GM18517 (cell line): Measurements from ENCODE around the gene CABLES2.

Source experiments
- ATAC-seq: cut with Tn5 transposase; IDR thresholded peaks from one replicate; pipeline ENCODE4 v1.9.1; 2021; ENCODE audit warnings: mild to moderate bottlenecking, moderate library complexity; ENCODE audit not compliant: unreplicated experiment

The CABLES2 gene

GRCh38 chr20:62418709-62419487, 11.8 kb upstream of the CABLES2 start:
- no peak for ATAC-seq

GRCh38 chr20:62417981-62418708, 11.1 kb upstream of the CABLES2 start:
- ATAC-seq: no peak

GRCh38 chr20:62416651-62417637, 9.9 kb upstream of the CABLES2 start:
- no peak for ATAC-seq

- ATAC-seq: no peak
These were observed 8.4 kb upstream of the CABLES2 start for GRCh38 chr20:62415354-62416111.

- ATAC-seq: no peak
These were observed 6.9 kb upstream of the CABLES2 start for GRCh38 chr20:62413896-62414481.

- no peak for ATAC-seq
These were observed 6.0 kb upstream of the CABLES2 start for GRCh38 chr20:62413025-62413570.

GRCh38 chr20:62412194-62413024, 5.3 kb upstream of the CABLES2 start:
- no peak for ATAC-seq

GRCh38 chr20:62411479-62412193, 4.6 kb upstream of the CABLES2 start:
- no peak for ATAC-seq

GRCh38 chr20:62410746-62411478, 3.8 kb upstream of the CABLES2 start:
- no peak for ATAC-seq

GRCh38 chr20:62409931-62410745, 3.1 kb upstream of the CABLES2 start:
- ATAC-seq: no peak

- no peak for ATAC-seq
These were observed 2.2 kb upstream of the CABLES2 start for GRCh38 chr20:62409086-62409853.

- no peak for ATAC-seq
These were observed 1.6 kb upstream of the CABLES2 start for GRCh38 chr20:62408640-62409039.

- no peak for ATAC-seq
These were observed 970 bp upstream of the CABLES2 start for GRCh38 chr20:62408055-62408454.

- ATAC-seq: peak; percentile 5
These were observed 379 bp downstream of the CABLES2 start for GRCh38 chr20:62406635-62407176.

- no peak for ATAC-seq
These were observed 1.0 kb downstream of the CABLES2 start for GRCh38 chr20:62405981-62406513.
